IMR-90 (cell line): ENCODE data around the gene OR8D4. TPM values are rescaled to one million over a fixed set of nuclear protein-coding genes. Genes with fewer than 3 reads are reported as not detected.

Source experiments
- ATAC-seq: fragments of 200-7000 bp; cut with Tn5 transposase; 2 replicates; pipeline ENCODE4 v1.9.1; 2020; ENCODE audit warnings: low read depth, mild to moderate bottlenecking, moderate library complexity
- BruUV-seq: library from RNA; stranded (reverse); fragments of 400-500 nt; replicated peaks from 2 replicates; lab custom pipeline; 2021; lab: Mats Ljungman, UMichigan
- CTCF ChIA-PET: fragments of 300-600 bp; formaldehyde crosslinking; extraction: SDS; loops from one replicate; lab custom pipeline; 2021; ENCODE audit warnings: antibody characterized with exemption; lab: Yijun Ruan, JAX
- POLR2A ChIA-PET: fragments of 300-600 bp; sonication (Branson Sonifier 250); formaldehyde crosslinking; loops from one replicate; lab custom pipeline; 2022; ENCODE audit warnings: antibody characterized with exemption; ENCODE audit not compliant: unreplicated experiment; lab: Charles Lee
- DNase-seq: peaks from one replicate; pipeline ENCODE4 v3.0.0; 2013
- H2AFZ ChIP-seq: replicated peaks from 2 replicates; pipeline ENCODE3; 2013; ENCODE audit warnings: low read length, mild to moderate bottlenecking; ENCODE audit not compliant: poor library complexity
- H2AK5ac ChIP-seq: 2 replicates; pipeline ENCODE4 v1.6.1; 2013; ENCODE audit warnings: low read depth, low read length, inconsistent platforms
- H2AK9ac ChIP-seq: replicated peaks from 2 replicates; pipeline ENCODE3; 2013; ENCODE audit warnings: mild to moderate bottlenecking, low read depth, low read length, moderate library complexity; ENCODE audit not compliant: poor library complexity
- H2BK120ac ChIP-seq: 2 replicates; pipeline ENCODE4 v1.6.1; 2013; ENCODE audit warnings: low read depth, low read length, inconsistent platforms
- H2BK15ac ChIP-seq: 3 replicates; pipeline ENCODE4 v1.6.1; 2013; ENCODE audit warnings: low read depth, low read length, inconsistent platforms
- H2BK20ac ChIP-seq: 2 replicates; pipeline ENCODE4 v1.6.1; 2013; ENCODE audit warnings: low read depth, mild to moderate bottlenecking, inconsistent platforms, low read length, moderate library complexity
- H2BK5ac ChIP-seq: 2 replicates; pipeline ENCODE4 v1.6.1; 2013; ENCODE audit warnings: mild to moderate bottlenecking, low read depth, low read length, inconsistent platforms; ENCODE audit not compliant: poor library complexity, severe bottlenecking
- H3K14ac ChIP-seq: replicated peaks from 2 replicates; pipeline ENCODE4 v1.6.1; 2013; ENCODE audit warnings: low read depth, low read length, inconsistent platforms
- H3K18ac ChIP-seq: 2 replicates; pipeline ENCODE4 v1.6.1; 2013; ENCODE audit warnings: low read depth, low read length, control low read depth
- H3K23ac ChIP-seq: 2 replicates; pipeline ENCODE4 v1.6.1; 2013; ENCODE audit warnings: low read depth, low read length, inconsistent platforms
- H3K27ac ChIP-seq: 2 replicates; pipeline ENCODE4 v1.5.1; 2013; ENCODE audit warnings: mild to moderate bottlenecking, control low read depth, low read length; ENCODE audit not compliant: insufficient read depth
- H3K27me3 ChIP-seq: 2 replicates; pipeline ENCODE4 v1.6.1; 2013; ENCODE audit warnings: low read length; ENCODE audit not compliant: control insufficient read depth, insufficient read depth
- H3K36me3 ChIP-seq: 2 replicates; pipeline ENCODE4 v1.6.1; 2013; ENCODE audit warnings: low read length, mixed read lengths; ENCODE audit not compliant: control insufficient read depth, insufficient read depth
- H3K4ac ChIP-seq: 2 replicates; pipeline ENCODE4 v1.6.1; 2013; ENCODE audit warnings: low read depth, low read length, inconsistent platforms
- H3K4me1 ChIP-seq: 2 replicates; pipeline ENCODE4 v1.6.1; 2013; ENCODE audit warnings: low read length, mixed read lengths; ENCODE audit not compliant: control insufficient read depth, insufficient read depth
- H3K4me2 ChIP-seq: 2 replicates; pipeline ENCODE4 v1.6.1; 2013; ENCODE audit warnings: low read depth, mild to moderate bottlenecking, control low read depth, low read length, moderate library complexity
- H3K4me3 ChIP-seq: 2 replicates; pipeline ENCODE4 v1.5.1; 2013; ENCODE audit warnings: low read depth, mild to moderate bottlenecking, control low read depth, low read length, moderate library complexity; ENCODE audit not compliant: insufficient read depth
- H3K56ac ChIP-seq: 2 replicates; pipeline ENCODE4 v1.6.1; 2013; ENCODE audit warnings: low read length, inconsistent platforms; ENCODE audit not compliant: insufficient read depth; ENCODE audit errors: extremely low read depth
- H3K79me1 ChIP-seq, 2 experiments: 2 replicates each; pipeline ENCODE4 v1.6.1; 2013; ENCODE audit warnings: low read length in 2 of 2, inconsistent platforms in 1 of 2, low read depth in 1 of 2
- H3K9ac ChIP-seq: 2 replicates; pipeline ENCODE4 v1.6.1; 2013; ENCODE audit warnings: low read depth, low read length, control low read depth
- H3K9me1 ChIP-seq: 2 replicates; pipeline ENCODE4 v1.6.1; 2013; ENCODE audit warnings: low read length, inconsistent platforms; ENCODE audit not compliant: insufficient read depth
- H3K9me3 ChIP-seq: 2 replicates; pipeline ENCODE4 v1.6.1; 2013; ENCODE audit warnings: low read length; ENCODE audit not compliant: control insufficient read depth, insufficient read depth
- H4K20me1 ChIP-seq: 2 replicates; pipeline ENCODE4 v1.6.1; 2013; ENCODE audit warnings: low read length, inconsistent platforms; ENCODE audit not compliant: insufficient read depth
- H4K5ac ChIP-seq: 2 replicates; pipeline ENCODE4 v1.6.1; 2013; ENCODE audit warnings: mild to moderate bottlenecking, low read depth, low read length, control low read depth
- H4K8ac ChIP-seq, 2 experiments: 2 replicates each; pipeline ENCODE4 v1.6.1; 2013; ENCODE audit warnings: low read depth in 2 of 2, low read length in 2 of 2, control low read depth in 1 of 2, inconsistent platforms in 1 of 2
- H4K91ac ChIP-seq: 2 replicates; pipeline ENCODE4 v1.6.1; 2013; ENCODE audit warnings: low read depth, low read length, inconsistent platforms; ENCODE audit not compliant: insufficient read depth
- FOS ChIP-seq: fragments of 150-350 bp; IDR thresholded peaks from 2 replicates; pipeline ENCODE4 v1.6.1; 2016; ENCODE audit warnings: low read depth, low read length
- MAZ ChIP-seq: IDR thresholded peaks from 2 replicates; pipeline ENCODE4 v1.6.1; 2012; ENCODE audit warnings: low read depth, mild to moderate bottlenecking, low read length, improper control_type of control experiment, moderate library complexity, borderline replicate concordance
- MXI1 ChIP-seq: IDR thresholded peaks from 2 replicates; pipeline ENCODE4 v1.6.1; 2012; ENCODE audit warnings: low read depth, mild to moderate bottlenecking, low read length, moderate library complexity, borderline replicate concordance
- RFX5 ChIP-seq: IDR thresholded peaks from 2 replicates; pipeline ENCODE4 v1.8.0; 2012; ENCODE audit warnings: low read depth, mild to moderate bottlenecking, low read length, moderate library complexity
- SMC3 ChIP-seq: fragments of 150-350 bp; IDR thresholded peaks from 2 replicates; pipeline ENCODE4 v1.6.1; 2016; ENCODE audit warnings: low read depth, mild to moderate bottlenecking, antibody characterized with exemption, low read length, moderate library complexity
- WGBS, 2 experiments: methylation state at CpG; one replicate each; pipeline versions ENCODE4 v1.1.5 to v1.1.7; 2013; ENCODE audit warnings: missing lambda C conversion rate in 2 of 2; ENCODE audit not compliant: insufficient read length in 1 of 2; ENCODE audit errors: extremely low coverage in 2 of 2; 5-methylcytosine and 5-hydroxymethylcytosine counted together
- dilution Hi-C: fragments of 300-500 bp; cut with HindIII; formaldehyde crosslinking; loops from one replicate; pipeline ENCODE4 v1.14.3; 2018; ENCODE audit warnings: low sequenced_read_pairs; ENCODE audit not compliant: unreplicated experiment
- in situ Hi-C: fragments of 300-500 bp; cut with MboI; formaldehyde crosslinking; loops from 3 replicates; pipeline ENCODE4 v1.14.3; 2019; ENCODE audit warnings: low sequenced_read_pairs, inconsistent platforms, mixed read lengths
- intact Hi-C: fragments of 100-400 bp; cut with micrococcal nuclease; formaldehyde crosslinking; loops from 2 replicates; pipeline ENCODE4 v1.10.0; 2022
- polyA plus RNA-seq, 3 experiments: library from polyadenylated mRNA; depleted of rRNA; stranded (reverse); fragments of >200 nt; gene quantifications; 2 replicates each; pipeline ENCODE4 v1.2.3, GENCODE V29; 2012; ENCODE audit warnings: low replicate concordance in 1 of 3
- total RNA-seq: library from RNA; depleted of rRNA; stranded (reverse); fragments of >200 nt; gene quantifications from 2 replicates; pipeline ENCODE4 v1.2.3, GENCODE V29; 2012
- TF ChIP-seq, protein P1 (sequence below): fragments of 150-350 bp; IDR thresholded peaks from 2 replicates; pipeline ENCODE4 v1.6.1; 2017; ENCODE audit warnings: mild to moderate bottlenecking, antibody characterized with exemption, low read length, low read depth

OR8D4 gene
- total and polyA plus RNA-seq, 2 of the 4 experiments (the other 2 are of a cell fraction), result not detected

GRCh38 chr11:123924027-123924426 lies 22.1 kb downstream of the OR8D4 start:
- H4K20me1 ChIP-seq, result no peaks in the 10 kb centered on the region
- dilution Hi-C loops (no loop called here), in situ Hi-C loops (no loop called here), intact Hi-C loops (no loop called here)
- no peak overlapping the region for H2BK5ac ChIP-seq
- DNase-seq (no peak), ATAC-seq (no peak)
- H3K56ac ChIP-seq, result no peak overlapping the region
- no peak overlapping the region for H3K23ac ChIP-seq
- no peaks in the 10 kb centered on the region for H3K27me3 ChIP-seq
- H3K4ac ChIP-seq, result no peak overlapping the region
- no peak overlapping the region for H3K27ac ChIP-seq
- POLR2A ChIA-PET, result no interaction called here
- H3K4me3 ChIP-seq, result no peak overlapping the region
- H3K4me2 ChIP-seq, result no peak overlapping the region
- H2BK15ac ChIP-seq, result no peak overlapping the region
- no peak overlapping the region for H2AK9ac ChIP-seq
- no CpG with 5 or more reads among the region's 1 CpG for WGBS, 2 experiments
- TF ChIP-seq, protein P1, sequence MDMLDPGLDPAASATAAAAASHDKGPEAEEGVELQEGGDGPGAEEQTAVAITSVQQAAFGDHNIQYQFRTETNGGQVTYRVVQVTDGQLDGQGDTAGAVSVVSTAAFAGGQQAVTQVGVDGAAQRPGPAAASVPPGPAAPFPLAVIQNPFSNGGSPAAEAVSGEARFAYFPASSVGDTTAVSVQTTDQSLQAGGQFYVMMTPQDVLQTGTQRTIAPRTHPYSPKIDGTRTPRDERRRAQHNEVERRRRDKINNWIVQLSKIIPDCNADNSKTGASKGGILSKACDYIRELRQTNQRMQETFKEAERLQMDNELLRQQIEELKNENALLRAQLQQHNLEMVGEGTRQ, result no peak
- TF ChIP-seq MAZ (no peak), FOS (no peak), SMC3 (no peak), RFX5 (no peak), MXI1 (no peak)
- CTCF ChIA-PET, result no interaction called here
- no peak overlapping the region for H4K8ac ChIP-seq
- H3K9ac ChIP-seq, result no peak overlapping the region
- H4K5ac ChIP-seq, result no peak overlapping the region
- 0 out of 2 replicates have a peak, but pooled peaks cover 2% of the 10 kb centered on the region for H3K9me3 ChIP-seq
- no peaks in the 10 kb centered on the region for H3K79me1 ChIP-seq
- H4K91ac ChIP-seq, result no peak overlapping the region
- no peak overlapping the region for H3K14ac ChIP-seq
- no peak overlapping the region for H2BK120ac ChIP-seq
- H3K18ac ChIP-seq, result no peak overlapping the region
- no peaks in the 10 kb centered on the region for H3K9me1 ChIP-seq
- no peak overlapping the region for H2AK5ac ChIP-seq
- H3K4me1 ChIP-seq, result no peaks in the 10 kb centered on the region
- no TSS peak for BruUV-seq
- no peak overlapping the region for H2AFZ ChIP-seq
- H3K36me3 ChIP-seq, result no peaks in the 10 kb centered on the region
- no peak overlapping the region for H2BK20ac ChIP-seq
